MM.1S (cell line): ENCODE results near the gene XRRA1.

Experiments used
- DNase-seq: peaks from one replicate; pipeline ENCODE4 v3.0.0-alpha.2; 2015
- H2AFZ ChIP-seq: fragments of 300-600 bp; sonication (generic); 2 replicates; pipeline ENCODE4 v1.6.0; 2016; ENCODE audit warnings: antibody characterized with exemption, low read length
- H3F3A ChIP-seq: fragments of 300-600 bp; sonication (generic); 2 replicates; pipeline ENCODE4 v1.6.1; 2016; ENCODE audit warnings: mild to moderate bottlenecking, antibody characterized with exemption, low read length, moderate library complexity, mixed read lengths; ENCODE audit not compliant: insufficient read depth
- H3K27ac ChIP-seq: fragments of 300-600 bp; sonication (generic); 2 replicates; pipeline ENCODE4 v1.5.1; 2016; ENCODE audit warnings: mild to moderate bottlenecking, low read length
- H3K27me3 ChIP-seq: fragments of 300-600 bp; sonication (generic); replicated peaks from 2 replicates; pipeline ENCODE4 v1.6.0; 2016; ENCODE audit warnings: low read length; ENCODE audit not compliant: insufficient read depth
- H3K36me3 ChIP-seq: fragments of 300-600 bp; sonication (generic); replicated peaks from 2 replicates; pipeline ENCODE4 v1.6.1; 2016; ENCODE audit warnings: mild to moderate bottlenecking, low read length, mixed read lengths; ENCODE audit not compliant: insufficient read depth
- H3K4me1 ChIP-seq: fragments of 300-600 bp; sonication (generic); 2 replicates; pipeline ENCODE4 v1.6.1; 2016; ENCODE audit warnings: low read length, mixed read lengths
- H3K4me2 ChIP-seq: fragments of 300-600 bp; sonication (generic); 2 replicates; pipeline ENCODE4 v1.6.0; 2016; ENCODE audit warnings: low read depth, low read length
- H3K4me3 ChIP-seq: fragments of 300-600 bp; sonication (generic); 2 replicates; pipeline ENCODE4 v1.5.1; 2016; ENCODE audit warnings: low read length, mixed read lengths
- H3K79me2 ChIP-seq: fragments of 300-600 bp; sonication (generic); 2 replicates; pipeline ENCODE4 v1.6.1; 2016; ENCODE audit warnings: mixed run types, low read length, mixed read lengths
- H3K9ac ChIP-seq: fragments of 300-600 bp; sonication (generic); 2 replicates; pipeline ENCODE4 v1.6.1; 2016; ENCODE audit warnings: low read length, mixed read lengths
- H3K9me2 ChIP-seq: fragments of 300-600 bp; sonication (generic); replicated peaks from 2 replicates; pipeline ENCODE4 v1.6.1; 2016; ENCODE audit warnings: mild to moderate bottlenecking, low read length, mixed read lengths; ENCODE audit not compliant: insufficient read depth
- H3K9me3 ChIP-seq: fragments of 300-600 bp; sonication (generic); replicated peaks from 2 replicates; pipeline ENCODE4 v1.6.1; 2016; ENCODE audit warnings: mild to moderate bottlenecking, low read length, mixed read lengths; ENCODE audit not compliant: insufficient read depth
- H4K20me1 ChIP-seq: fragments of 300-600 bp; sonication (generic); 2 replicates; pipeline ENCODE4 v1.6.1; 2016; ENCODE audit warnings: mild to moderate bottlenecking, low read length, moderate library complexity, mixed read lengths; ENCODE audit not compliant: insufficient read depth
- EZH2 ChIP-seq: fragments of 300-600 bp; sonication (generic); optimal IDR thresholded peaks from 2 replicates; pipeline ENCODE3; 2017; ENCODE audit warnings: low read depth, mild to moderate bottlenecking, antibody characterized with exemption, low read length, mixed read lengths
- EZH2phosphoT487 ChIP-seq: fragments of 300-600 bp; sonication (generic); IDR thresholded peaks from 2 replicates; pipeline ENCODE4 v1.6.1; 2018; ENCODE audit warnings: antibody characterized with exemption, low read length
- TF ChIP-seq, protein P1 (sequence below): fragments of 300-600 bp; sonication (generic); IDR thresholded peaks from 2 replicates; pipeline ENCODE4 v1.5.1; 2016; ENCODE audit warnings: antibody characterized with exemption, low read length, mixed read lengths

Gene XRRA1

GRCh38 chr11:74953451-74953850, 4.6 kb upstream of the XRRA1 start:
- H3K36me3 ChIP-seq = peaks cover 6% of the 10 kb centered on the region
- H3K9ac ChIP-seq = peak overlapping the region; percentile 99
- H3K79me2 ChIP-seq = peaks cover 98% of the 10 kb centered on the region
- no peaks in the 10 kb centered on the region for H3K27me3 ChIP-seq
- peak overlapping the region; percentile 97 for H3K27ac ChIP-seq
- TF ChIP-seq EZH2 (no peak), EZH2phosphoT487 (no peak)
- TF ChIP-seq, protein P1, sequence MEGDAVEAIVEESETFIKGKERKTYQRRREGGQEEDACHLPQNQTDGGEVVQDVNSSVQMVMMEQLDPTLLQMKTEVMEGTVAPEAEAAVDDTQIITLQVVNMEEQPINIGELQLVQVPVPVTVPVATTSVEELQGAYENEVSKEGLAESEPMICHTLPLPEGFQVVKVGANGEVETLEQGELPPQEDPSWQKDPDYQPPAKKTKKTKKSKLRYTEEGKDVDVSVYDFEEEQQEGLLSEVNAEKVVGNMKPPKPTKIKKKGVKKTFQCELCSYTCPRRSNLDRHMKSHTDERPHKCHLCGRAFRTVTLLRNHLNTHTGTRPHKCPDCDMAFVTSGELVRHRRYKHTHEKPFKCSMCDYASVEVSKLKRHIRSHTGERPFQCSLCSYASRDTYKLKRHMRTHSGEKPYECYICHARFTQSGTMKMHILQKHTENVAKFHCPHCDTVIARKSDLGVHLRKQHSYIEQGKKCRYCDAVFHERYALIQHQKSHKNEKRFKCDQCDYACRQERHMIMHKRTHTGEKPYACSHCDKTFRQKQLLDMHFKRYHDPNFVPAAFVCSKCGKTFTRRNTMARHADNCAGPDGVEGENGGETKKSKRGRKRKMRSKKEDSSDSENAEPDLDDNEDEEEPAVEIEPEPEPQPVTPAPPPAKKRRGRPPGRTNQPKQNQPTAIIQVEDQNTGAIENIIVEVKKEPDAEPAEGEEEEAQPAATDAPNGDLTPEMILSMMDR = no peak
- H3K4me1 ChIP-seq = peaks cover 51% of the 10 kb centered on the region
- peaks cover 54% of the 10 kb centered on the region for H3F3A ChIP-seq
- H3K4me3 ChIP-seq = peak overlapping the region; percentile 93
- peak; percentile 87 for DNase-seq
- H3K9me2 ChIP-seq = no peaks in the 10 kb centered on the region
- no peak overlapping the region for H2AFZ ChIP-seq
- H4K20me1 ChIP-seq = peaks cover 16% of the 10 kb centered on the region
- no peaks in the 10 kb centered on the region for H3K9me3 ChIP-seq
- H3K4me2 ChIP-seq = peak overlapping the region; percentile 88

DNA sequence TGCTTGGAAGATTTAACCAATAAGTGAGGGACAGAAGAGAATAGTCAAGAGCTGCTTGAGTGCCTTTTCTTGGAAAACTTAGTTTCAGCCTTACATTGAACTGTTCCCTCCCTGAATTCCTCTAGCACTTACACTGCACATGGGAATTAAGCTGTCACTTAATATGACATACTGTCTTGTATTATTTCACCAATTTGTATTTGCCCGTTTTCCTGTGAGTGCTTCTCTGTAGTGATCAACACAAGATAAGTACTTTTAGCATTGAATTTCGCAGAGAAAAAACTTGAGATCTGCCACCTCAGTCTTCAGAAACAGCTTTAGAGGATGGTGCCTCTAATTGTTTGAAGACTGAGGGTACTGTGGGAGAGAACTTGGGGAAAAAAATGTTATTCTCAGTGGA, 3.9 kb upstream of the XRRA1 start:
- Histone ChIP-seq H3K4me3 (peak overlapping the region; percentile 93), H4K20me1 (peaks cover 9% of the 10 kb centered on the region; the same call in 1 of the 2 replicates), H3K9ac (peak overlapping the region; percentile 99), H3K4me2 (peak overlapping the region; percentile 88), H3F3A (peaks cover 54% of the 10 kb centered on the region), H3K9me2 (no peaks in the 10 kb centered on the region), H3K27me3 (no peaks in the 10 kb centered on the region), H3K4me1 (peaks cover 44% of the 10 kb centered on the region), H3K9me3 (no peaks in the 10 kb centered on the region), H3K36me3 (peaks cover 4% of the 10 kb centered on the region), H3K27ac (peak overlapping the region; percentile 97), H2AFZ (no peak overlapping the region), H3K79me2 (peaks cover 98% of the 10 kb centered on the region)
- TF ChIP-seq, protein P1 = no peak
- TF ChIP-seq EZH2 (no peak), EZH2phosphoT487 (no peak)
- peak; percentile 16 for DNase-seq

DNA sequence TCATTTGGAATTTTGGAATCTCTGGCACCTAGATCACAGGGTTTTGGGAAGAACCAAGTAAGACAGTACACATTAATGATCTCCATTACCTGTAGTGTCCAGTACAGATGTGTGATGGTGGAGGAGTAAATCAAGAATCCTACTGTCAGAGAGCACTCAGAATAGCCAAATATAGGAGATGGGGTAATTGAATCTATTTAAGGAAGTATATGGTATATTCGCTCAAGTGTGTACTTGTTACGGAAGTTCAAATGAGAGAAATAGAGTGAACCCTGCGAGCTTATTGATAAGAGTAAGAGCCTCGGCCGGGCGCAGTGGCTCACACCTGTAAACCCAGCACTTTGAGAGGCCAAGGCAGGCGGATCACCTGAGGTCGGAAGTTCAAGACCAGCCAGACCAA, 2.3 kb upstream of the XRRA1 start:
- Histone ChIP-seq H4K20me1 (no peaks in the 10 kb centered on the region), H3K27me3 (no peaks in the 10 kb centered on the region), H3K9me3 (no peaks in the 10 kb centered on the region), H3K4me1 (peaks cover 30% of the 10 kb centered on the region), H3K9me2 (no peaks in the 10 kb centered on the region), H3K4me2 (peak overlapping the region; percentile 88), H3K36me3 (no peaks in the 10 kb centered on the region), H3K4me3 (peak overlapping the region; percentile 93), H3K27ac (peak overlapping the region; percentile 97), H3F3A (peaks cover 54% of the 10 kb centered on the region), H3K9ac (peak overlapping the region; percentile 99), H2AFZ (no peak overlapping the region), H3K79me2 (peaks cover 95% of the 10 kb centered on the region)
- peak; percentile 42 for DNase-seq
- TF ChIP-seq, protein P1 = no peak
- TF ChIP-seq EZH2 (no peak), EZH2phosphoT487 (no peak)
